HG03342 (cell line): ENCODE measurements around the gene PRRX2.
"Not testable (repeated sequence)": the region's sequence is repeated elsewhere in the genome, so short reads cannot be mapped to it uniquely, and the experiment has no call there.

ENCODE experiments used
- ATAC-seq: cut with Tn5 transposase; IDR thresholded peaks from one replicate; pipeline ENCODE4 v1.9.1; 2021; ENCODE audit warnings: mild to moderate bottlenecking, moderate library complexity; ENCODE audit not compliant: unreplicated experiment

The PRRX2 gene

DNA sequence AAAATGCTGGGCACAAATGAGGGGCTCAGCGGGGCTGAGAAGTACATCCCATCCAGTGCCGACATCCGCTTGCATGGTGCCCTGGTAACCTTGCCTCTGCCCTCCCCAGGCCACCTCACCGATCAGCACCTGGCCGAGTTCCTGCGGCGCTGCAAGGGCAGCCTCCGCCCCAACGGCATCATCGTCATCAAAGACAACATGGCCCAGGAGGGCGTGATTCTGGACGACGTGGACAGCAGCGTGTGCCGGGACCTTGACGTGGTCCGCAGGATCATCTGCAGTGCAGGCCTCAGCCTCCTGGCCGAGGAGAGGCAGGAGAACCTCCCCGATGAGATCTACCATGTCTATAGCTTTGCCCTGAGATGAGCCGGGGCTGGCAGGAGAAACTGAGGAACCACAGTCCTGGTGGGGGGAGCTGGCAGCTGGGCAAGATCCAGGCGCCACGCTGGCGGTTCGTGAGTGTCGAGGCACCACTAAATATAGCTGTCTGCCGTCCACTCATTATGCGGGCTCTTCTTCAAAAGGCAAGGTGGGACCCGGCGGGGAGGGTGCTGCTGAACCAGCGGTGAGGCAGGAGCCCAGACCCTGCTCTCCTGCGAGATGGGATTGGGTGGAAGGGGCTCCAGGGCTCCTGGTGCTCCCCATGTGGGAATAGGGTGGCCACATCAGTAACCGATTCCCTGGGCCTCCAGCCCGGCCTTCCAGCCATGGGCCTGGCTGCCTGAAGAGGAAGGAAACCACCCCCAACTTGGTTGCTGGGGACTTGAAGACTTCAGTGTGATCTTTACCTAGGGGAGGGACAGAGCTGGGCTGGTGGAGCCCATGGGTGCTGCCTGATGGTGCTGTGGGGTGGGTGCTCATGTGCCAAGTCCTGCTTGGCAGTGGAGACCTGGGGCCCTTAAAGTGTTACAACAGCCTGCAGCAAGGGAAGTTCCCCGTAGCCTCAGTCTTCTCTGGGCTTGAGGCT, 30.1 kb upstream of the PRRX2 start:
- ATAC-seq = no peak

DNA sequence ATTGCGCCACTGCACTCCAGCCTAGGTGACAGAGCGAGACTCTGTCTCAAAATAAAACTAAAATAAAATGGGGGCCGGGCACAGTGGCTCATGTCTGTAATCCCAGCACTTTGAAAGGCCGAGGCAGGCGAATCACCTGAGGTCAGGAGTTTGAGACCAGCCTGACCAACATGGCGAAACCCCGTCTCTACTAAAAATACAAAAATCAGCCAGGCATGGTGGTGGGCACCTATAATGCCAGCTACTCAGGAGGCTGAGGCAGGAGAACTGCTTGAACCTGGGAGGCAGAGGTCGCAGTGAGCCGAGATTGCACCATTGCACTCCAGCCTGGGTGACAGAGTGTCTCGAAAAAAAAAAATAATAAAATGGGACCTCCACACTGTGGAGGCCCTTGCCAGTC, 29.1 kb upstream of the PRRX2 start:
- not testable (repeated sequence) for ATAC-seq

DNA sequence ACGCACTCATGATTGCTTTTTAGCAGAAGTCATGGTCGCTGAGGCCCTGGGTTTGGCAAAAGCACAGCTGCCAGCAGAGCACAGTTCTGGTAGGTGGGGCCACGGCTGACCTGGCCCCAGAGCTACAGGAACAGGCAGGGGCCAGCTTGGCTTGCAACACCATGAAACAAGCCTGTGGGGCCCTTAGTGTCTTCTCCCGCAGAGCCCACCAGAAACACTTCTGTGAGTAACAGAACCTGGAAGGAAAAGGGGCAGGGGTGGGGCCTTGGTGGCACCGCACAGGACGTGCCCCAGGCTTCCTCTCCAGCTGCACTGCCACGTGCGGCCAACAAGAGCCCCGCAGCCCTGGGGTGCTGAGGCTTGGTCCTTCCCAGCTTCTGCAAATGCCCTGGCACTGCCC, 28.3 kb upstream of the PRRX2 start:
- ATAC-seq = no peak

DNA sequence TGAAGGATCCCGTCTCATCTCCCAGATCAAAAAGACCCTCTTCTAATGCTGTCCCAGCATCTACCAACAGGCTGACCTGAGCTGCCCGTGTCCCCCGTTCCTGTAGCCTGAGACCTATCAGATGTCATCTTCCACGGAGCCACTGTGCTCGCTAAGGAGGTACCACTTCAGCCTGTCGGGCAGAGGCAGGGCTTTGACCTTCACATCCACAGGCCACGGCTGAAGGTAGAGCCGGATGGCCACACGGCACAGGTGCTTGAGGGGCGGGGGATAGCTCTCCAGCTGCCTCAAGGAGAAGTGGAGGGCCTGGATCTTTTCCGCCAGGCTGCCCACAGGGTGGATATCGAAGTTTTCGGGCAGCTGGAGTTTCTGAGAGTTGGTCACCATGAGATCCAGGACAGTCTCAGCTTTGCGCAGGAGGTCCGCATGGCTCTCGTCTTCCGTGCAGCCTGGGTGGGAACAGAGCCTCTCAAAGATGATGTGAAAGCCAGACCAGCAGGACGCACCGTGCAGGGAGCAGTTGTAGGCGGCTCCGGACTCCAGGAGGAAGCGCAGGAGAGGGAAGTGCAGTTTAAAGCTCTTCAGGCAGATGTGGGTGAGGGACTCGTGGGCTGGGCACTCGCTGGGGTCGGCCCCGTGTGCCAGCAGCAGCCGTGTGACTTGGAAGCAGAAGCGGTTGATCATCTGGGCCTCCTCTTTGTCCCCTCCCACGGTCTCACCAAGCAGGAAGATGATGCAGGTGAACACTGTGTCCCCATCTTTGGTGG, 27.6 kb upstream of the PRRX2 start:
- ATAC-seq = no peak

DNA sequence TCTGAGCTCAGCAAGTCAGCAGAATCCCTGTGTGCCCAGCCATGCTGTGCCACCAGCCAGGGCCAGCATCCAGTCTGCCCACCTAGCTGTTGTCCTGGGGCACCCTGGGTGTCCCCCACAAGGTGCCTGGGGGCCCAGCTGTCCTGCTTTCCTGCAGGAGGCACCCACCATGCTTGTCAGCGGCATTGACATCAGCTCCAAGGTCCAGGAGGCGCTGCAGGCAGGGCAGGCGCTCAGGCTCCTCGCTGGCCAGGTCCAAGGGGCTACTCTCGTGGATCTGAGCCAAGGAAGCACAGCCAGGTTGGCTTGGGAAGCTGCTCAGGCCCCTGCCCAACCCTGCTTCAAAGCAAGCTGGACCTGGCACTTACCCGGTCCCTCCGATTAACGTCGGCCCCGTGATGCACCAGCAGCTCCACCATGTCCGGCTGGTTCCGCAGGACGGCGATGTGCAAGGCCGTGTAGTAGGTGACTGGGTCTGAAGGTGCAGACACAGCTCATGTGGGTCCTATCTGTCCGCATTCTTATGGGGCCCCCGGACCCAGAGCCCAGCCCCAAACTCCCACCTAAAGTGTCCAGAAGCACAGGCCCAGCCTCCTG, 26.3 kb upstream of the PRRX2 start:
- ATAC-seq = no peak

DNA sequence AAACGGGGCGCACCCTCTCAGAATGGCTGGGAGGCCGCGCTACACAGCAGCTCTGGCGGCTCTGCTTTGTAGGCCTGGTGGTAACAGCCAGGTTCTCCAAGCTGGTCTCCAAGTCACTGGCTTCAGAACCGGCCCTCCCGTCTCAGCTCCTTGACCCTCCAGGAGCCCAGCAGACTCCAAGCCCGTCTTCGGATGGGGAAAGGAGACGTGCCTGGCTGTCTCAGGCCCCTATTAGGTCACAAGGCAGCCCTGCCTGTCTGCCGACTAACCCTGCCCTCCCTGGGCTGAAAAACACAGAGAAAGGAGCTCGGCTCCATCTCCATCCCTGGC, 25.7 kb upstream of the PRRX2 start:
- ATAC-seq = no peak

- no peak for ATAC-seq
Measured at GRCh38 chr9:129640086-129640870, 25.2 kb upstream of the PRRX2 start.

DNA sequence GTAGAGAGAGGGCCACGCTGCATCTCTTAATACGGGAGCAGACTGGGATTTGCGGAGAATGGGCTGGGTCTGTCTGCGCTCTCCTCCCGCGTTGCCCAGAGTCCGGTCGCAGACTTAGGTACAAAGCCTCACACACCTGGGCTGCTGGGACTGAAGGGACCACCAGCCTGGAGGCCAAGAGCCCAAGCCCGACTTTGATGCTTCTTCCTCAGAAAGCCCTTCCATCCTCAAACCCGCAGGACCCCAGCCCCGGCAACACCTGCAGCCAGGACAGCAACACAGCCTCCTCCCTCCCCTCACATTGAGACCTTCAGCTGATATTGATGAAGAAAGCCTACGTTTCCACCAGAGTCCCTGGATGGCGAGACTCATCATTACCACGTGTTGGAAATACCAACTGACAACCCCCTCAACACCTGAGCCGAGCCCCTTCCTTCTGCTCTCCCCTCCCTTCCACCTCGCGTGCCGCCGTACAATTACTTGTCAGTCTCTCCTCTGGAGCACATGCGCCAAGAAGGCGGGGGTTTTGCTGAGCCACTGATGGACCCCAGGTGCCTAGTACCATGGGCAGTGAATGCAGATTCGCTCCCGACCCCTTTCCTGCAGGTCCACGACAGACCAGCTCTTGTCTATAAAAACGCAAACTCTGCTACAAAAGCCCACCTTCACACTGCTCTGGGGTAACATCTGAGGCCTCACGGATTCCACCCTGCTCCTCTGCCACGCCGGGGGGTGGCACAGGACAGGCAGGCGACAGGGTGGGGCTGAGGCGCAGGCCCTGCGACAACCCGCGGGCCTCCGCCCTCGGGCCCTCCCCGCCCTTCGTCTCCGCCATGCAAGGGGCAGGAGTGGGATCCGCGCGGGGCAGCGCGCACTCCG, 24.3 kb upstream of the PRRX2 start:
- no peak for ATAC-seq

DNA sequence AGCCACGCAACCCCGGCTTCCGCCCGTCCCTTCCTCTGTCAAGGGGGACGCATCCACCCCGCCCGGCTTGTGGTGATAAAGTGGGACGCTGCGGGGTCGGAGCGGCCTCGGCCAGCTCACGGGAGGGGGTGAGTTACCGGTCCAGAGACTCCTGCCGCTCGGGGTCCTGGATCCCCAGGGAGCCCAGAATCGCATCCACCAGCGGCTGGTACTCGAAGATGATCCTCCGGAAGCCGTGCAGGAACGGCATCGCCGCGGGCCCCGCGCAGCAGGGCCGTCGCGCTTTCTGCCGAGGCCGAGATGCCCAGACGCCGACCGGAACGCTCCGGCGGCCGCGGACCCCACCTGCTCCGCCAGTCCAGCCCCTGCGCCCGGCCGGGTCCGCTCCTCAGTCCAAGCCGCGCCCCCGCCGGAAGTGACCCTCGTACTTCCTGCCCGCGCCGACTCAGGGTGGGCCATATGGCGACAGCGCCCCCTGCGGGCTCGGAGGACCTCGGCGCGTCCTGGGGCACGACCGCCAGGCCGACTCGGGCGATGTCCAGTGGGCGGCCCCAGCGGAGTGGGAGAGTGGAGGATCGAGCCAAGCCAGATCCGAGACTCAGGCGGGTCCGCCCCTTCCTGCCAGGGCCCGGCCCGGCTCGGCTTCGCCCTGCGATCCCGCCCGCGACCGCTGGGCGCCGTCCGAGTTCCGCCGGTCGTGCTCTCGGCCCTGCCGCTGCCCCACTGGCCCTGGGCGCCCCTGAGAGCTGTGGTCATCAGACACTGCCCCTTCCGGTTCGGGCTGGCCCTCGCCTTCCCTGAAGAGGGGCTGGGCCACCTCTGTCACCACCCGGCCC, 23.5 kb upstream of the PRRX2 start, which contains the start of gene ASB6:
TSS of gene ASB6 (minus strand) at position 402 of the 836 bp plus-strand sequence. CDS start at position 250, 152 bp downstream.
- ATAC-seq = peak; percentile 84

GRCh38 chr9:129643706-129644105, 21.7 kb upstream of the PRRX2 start:
- no peak for ATAC-seq

DNA sequence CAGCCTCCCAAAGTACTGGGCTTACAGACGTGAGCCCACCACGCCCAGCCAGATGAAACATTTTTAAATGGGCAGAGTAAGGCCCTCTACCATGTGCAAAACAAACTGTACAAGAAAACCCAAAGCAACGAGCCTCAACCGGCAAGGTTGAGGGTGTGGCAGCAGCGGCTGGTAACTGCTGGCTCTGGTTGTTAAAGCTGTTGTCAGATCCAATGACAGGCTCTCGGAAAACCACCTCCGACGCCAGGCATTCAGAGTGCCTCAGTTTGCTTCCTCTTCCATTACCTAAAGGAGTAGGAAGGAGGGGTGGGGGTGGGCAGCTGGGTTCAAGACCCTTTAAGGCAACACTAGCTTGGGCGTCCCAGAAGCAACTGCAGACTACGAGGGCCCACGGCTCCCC, 21.1 kb upstream of the PRRX2 start:
- ATAC-seq = no peak

DNA sequence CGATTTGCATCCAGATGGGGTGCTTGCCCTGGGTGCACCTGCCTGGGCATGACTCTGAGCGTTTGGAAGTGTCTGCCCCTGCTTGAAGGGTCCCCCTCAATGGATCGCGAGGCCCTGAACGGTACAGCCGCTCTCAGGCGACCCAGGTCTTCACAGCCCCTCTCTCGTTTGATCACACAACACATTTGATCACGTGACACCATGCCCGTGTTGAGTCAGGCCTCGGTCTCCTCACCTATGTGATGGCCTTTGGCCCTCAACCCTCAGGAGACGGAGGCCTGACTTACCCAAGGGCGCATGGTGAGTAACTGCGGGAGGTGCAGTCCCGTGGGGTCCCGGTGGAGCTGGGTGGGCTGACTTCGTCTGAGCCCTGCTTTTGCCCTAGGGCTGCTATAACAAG, 20.5 kb upstream of the PRRX2 start:
- ATAC-seq = no peak

DNA sequence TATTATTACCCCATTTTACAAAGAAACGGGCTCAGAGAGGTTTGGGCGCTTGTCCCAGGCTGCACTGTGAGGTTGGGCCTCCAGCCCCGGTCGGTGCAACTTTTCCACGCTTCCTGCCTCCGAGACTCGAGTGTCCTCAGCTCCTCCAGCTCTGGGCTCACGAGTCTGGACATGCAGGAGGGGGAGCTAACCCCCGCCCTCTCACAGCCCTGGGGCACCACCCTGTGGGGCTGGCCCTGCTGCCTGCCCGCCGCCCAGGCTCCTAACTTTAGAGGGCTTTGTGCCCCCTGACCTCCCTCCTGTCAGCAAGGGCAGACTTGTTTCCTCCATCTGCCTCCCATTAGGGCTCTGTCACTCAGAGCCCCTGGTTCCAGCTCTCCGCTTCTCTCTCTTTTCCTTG, 19.2 kb upstream of the PRRX2 start:
- no peak for ATAC-seq

GRCh38 chr9:129646654-129647053, 18.8 kb upstream of the PRRX2 start:
- ATAC-seq = no peak

DNA sequence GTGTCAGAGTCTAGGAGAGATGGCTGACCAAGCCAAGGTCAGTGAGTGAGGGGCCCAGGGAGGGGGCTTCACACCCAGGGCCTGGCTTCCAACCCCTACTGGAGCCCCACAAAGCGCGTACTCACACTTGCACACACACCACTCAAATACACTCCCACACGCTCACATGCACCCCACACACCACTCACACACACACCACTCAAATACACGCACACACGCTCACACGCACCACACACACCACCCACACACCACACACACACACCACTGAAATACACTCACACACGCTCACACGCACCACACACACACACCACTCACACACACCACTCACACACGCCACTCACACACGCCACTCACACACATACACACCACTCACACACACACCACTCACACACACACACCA, 17.8 kb upstream of the PRRX2 start:
- ATAC-seq = no peak

- ATAC-seq = no peak
Measured at GRCh38 chr9:129648092-129648763, 17.2 kb upstream of the PRRX2 start.

DNA sequence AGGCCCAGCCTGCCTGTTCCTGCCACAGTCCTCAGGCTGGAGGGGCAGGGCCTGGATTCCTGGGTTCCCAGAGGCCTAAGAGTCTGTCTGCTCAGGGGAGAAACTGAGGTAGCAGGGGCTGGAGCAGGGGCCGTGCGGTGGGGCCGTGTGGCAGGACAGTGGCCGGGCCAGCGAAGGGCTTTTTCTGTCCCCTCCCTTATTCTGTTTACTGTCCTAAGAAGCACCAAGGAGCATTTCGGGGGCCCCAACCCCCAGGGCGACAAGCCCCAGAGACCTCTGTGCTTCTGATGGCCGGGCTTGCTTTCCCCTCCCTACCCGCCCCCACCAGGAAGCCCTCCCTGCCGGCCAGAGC, 16.7 kb upstream of the PRRX2 start:
- ATAC-seq = no peak
